Fibroblast of the aortic adventitia (primary cell): Measurements from ENCODE around the gene SH3RF3. TPM values are rescaled to one million over a fixed set of nuclear protein-coding genes. Genes with fewer than 3 reads are reported as not detected.

ENCODE experiments used
- DNase-seq: peaks from one replicate; pipeline ENCODE4 v3.0.0-alpha.2; 2010; ENCODE audit warnings: low read depth
- H3K4me3 ChIP-seq: 2 replicates; pipeline ENCODE4 v1.5.1; 2011; ENCODE audit warnings: low read depth, mild to moderate bottlenecking, control low read depth, low read length, moderate library complexity
- total RNA-seq: library from RNA; depleted of rRNA; stranded (reverse); fragments of >200 nt; gene quantifications from 2 replicates; pipeline ENCODE4 v1.2.3, GENCODE V29; 2012; ENCODE audit warnings: low replicate concordance
- TF ChIP-seq, protein P1 (sequence below): IDR thresholded peaks from 2 replicates; pipeline ENCODE4 v1.5.1; 2011; ENCODE audit warnings: mild to moderate bottlenecking, low read length, control low read depth, inconsistent platforms; ENCODE audit not compliant: insufficient read depth

The SH3RF3 gene
- total RNA-seq, 1 donor: 8.4 TPM

DNA sequence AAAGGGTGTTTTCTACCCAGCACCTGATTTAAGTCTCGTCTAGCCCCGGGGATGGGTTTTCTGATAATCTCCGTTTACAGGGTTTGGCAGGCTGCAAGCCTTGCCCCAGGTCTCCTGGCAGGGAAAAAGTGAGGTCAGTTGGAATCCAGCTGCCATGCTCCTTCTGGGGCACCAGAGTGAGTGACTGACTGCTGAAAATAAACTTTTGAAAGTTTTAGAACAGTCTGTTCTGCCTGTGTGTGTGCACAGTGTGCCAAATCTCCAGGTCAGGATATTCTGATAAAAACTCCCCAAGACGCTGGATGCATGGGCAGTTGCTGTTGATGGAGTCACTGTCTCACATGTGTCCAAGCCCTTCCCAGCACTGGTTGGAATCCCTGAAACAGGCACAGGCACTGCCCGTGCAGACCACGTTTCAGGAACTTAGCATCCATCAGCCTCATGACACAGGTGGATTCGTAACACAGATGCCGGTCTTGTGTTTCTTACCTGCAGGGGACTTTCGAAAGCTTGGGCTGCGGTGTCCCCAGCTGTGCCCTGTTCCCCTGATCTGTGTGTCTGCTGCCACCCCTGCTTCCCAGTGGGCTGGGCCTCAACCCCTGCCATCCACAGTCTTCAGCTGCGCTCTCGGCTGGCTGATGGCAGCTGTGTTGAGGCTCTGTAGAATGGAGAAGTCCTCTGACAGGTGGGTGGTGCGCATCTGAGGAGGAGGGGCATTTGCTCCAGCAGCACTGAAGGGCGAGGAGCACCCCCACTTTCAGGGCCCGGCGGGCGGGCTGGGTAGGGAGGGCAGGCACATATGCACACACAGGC lies 65.0 kb downstream of the SH3RF3 start:
- DNase-seq: no peak
- TF ChIP-seq, protein P1, sequence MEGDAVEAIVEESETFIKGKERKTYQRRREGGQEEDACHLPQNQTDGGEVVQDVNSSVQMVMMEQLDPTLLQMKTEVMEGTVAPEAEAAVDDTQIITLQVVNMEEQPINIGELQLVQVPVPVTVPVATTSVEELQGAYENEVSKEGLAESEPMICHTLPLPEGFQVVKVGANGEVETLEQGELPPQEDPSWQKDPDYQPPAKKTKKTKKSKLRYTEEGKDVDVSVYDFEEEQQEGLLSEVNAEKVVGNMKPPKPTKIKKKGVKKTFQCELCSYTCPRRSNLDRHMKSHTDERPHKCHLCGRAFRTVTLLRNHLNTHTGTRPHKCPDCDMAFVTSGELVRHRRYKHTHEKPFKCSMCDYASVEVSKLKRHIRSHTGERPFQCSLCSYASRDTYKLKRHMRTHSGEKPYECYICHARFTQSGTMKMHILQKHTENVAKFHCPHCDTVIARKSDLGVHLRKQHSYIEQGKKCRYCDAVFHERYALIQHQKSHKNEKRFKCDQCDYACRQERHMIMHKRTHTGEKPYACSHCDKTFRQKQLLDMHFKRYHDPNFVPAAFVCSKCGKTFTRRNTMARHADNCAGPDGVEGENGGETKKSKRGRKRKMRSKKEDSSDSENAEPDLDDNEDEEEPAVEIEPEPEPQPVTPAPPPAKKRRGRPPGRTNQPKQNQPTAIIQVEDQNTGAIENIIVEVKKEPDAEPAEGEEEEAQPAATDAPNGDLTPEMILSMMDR: no peak
- no peak overlapping the region for H3K4me3 ChIP-seq

DNA sequence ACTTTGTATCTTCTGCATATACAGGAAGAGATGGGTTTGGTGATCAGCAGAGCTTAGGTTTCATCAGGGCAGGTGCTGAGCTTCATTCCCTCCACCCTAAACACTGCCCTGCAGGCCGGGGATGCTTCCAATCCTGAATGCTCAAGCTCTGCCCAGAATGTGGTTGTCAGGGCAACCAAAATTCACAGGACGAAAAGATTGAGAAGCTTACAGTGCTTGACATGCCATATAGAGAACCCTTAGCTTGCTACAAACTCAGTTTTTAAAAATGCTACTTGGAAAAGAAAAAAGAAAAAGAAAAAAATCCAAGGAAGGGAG lies 65.6 kb downstream of the SH3RF3 start:
- TF ChIP-seq, protein P1: no peak
- no peak overlapping the region for H3K4me3 ChIP-seq
- DNase-seq: no peak

DNA sequence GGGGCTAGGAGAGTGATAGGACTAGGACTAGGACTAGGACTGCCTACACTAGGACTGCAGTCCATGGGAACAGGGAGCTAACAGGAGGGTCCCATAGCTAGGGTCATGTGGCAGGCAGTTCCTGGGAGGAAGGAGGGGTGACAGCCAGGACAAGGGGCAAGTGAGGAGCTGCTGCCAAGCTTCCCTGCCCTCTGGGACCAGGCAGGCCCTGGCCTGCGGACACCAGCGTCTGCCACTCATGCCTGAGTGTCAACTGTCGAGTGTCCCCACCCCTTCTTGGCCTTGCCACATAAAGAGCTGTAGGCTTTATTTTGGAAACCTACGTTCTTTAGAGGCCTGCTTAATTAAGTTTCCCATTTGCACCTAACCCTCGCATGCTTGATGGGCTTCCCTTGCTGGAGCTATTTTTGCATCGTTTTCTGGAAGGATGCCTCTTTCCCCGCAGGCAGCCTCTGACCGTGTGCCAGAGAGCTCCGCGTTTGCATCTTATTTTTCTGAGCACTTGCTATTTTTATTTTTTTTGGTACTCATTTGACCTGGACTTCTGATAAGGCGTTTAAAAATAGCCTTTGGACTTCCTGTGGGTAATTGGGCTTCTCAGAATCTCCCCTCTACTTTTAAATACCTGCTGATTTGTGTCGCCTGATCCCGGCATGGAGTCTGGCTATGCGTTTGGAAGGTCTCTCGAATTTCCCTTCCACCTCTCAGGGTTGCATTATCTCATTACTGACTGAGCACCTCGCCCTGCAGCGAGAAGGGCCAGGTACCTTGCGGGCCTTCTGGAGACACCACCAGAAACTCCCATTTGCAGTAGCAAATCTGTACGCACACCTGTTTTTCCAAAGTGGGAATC lies 66.4 kb downstream of the SH3RF3 start:
- no peak overlapping the region for H3K4me3 ChIP-seq
- peak; percentile 38 for DNase-seq
- TF ChIP-seq, protein P1: no peak

DNA sequence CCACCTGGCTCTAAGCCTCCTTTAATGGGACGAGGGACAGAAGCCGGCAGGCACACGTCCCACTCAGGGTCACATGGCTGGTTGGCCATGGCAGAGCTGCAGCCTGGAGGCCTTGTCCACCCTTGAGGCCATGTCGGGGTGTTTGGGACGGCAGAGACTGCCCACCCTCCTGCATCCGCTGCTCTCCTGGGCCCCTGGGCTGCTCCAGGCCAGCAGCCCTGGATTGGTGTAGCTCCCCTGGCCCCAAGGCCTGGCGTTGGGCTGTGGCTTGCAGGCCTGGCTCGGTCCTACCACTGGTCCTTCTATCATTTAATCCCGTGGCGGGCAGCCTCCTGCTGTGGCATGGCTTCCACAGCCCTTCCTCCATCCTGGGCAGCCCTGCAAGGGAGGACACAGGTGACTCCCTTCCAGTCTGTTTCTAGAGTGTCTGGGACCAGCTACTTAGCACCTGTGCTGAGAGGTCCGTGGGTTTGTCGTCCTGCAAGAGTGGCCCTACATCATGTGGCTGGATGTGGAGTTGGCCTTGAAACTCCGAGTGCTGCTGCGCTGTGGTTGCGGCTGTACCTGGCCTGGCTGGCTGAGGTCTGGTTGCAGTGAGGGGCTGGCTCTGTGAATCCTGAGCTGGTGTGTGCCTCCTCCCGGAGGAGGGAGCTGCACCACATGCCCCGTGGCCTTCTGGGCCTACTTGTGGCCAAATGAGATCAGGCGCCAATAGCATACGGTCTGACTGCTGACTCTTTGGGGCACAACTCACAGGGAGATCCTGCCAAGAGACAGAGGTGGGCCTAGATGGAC lies 67.3 kb downstream of the SH3RF3 start:
- H3K4me3 ChIP-seq: no peak overlapping the region
- TF ChIP-seq, protein P1: no peak

DNA sequence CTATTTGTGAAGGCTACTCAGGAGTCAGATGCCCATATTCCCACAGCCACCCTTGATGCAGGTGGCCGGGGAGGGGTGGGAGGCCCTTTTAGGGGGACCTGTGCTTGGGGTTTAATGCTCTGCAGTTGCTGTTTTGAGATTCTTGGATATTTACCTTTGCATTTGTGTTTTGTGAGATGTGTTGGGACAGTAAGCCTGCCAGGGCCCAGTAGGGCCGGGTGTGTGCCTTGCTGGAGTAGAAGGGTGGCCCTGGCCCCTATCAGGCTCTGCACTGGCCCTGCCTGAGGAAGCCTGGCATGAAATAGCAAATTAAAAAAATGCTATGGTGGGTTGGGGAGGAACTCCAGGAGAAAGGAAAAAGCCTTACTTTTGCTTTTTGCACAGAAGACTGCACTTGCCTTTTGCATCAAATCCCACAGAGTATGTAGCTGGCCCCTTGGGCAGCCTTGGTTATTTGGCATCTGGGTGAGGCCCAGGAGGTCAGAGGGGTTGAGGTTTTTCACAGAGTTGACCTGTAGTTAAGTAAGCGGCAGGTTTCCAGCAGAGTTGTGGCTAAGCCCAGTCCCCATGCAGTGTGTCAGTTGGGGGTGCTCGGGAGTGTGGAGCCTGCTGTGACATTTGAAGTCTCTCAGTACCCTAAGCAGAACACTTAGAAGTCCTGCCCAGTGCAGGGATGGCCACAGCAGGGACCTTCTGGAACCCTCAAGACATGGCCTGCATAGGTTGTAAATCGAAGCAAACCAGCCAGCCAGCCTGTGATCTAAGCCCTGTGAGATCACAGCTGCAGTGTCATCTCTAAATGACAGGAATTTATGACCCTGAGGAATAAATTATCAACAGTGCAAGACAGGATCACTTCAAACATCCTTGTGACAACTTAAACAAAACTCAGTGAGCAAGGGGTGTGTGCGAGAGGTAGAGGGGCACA lies 68.8 kb downstream of the SH3RF3 start:
- no peak overlapping the region for H3K4me3 ChIP-seq
- TF ChIP-seq, protein P1: no peak
- DNase-seq: no peak

More for the DNA sequence above, 67.3 kb downstream of the SH3RF3 start:
- DNase-seq: no peak
